ENCODE data around the gene ORC6.

The ORC6 gene

GRCh38 chr16:46743232-46743719 lies 53.8 kb downstream of the ORC6 start:
- TF ChIP-seq, protein P1, sequence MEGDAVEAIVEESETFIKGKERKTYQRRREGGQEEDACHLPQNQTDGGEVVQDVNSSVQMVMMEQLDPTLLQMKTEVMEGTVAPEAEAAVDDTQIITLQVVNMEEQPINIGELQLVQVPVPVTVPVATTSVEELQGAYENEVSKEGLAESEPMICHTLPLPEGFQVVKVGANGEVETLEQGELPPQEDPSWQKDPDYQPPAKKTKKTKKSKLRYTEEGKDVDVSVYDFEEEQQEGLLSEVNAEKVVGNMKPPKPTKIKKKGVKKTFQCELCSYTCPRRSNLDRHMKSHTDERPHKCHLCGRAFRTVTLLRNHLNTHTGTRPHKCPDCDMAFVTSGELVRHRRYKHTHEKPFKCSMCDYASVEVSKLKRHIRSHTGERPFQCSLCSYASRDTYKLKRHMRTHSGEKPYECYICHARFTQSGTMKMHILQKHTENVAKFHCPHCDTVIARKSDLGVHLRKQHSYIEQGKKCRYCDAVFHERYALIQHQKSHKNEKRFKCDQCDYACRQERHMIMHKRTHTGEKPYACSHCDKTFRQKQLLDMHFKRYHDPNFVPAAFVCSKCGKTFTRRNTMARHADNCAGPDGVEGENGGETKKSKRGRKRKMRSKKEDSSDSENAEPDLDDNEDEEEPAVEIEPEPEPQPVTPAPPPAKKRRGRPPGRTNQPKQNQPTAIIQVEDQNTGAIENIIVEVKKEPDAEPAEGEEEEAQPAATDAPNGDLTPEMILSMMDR (IDR thresholded peaks at IDR 0.05), result no peak

- TF ChIP-seq, protein P1 (IDR thresholded peaks at IDR 0.05), result no peak
These were observed 56.2 kb downstream of the ORC6 start for GRCh38 chr16:46745617-46746016.

- TF ChIP-seq, protein P1 (IDR thresholded peaks at IDR 0.05), result no peak
These were observed 57.6 kb downstream of the ORC6 start for GRCh38 chr16:46746821-46747776.

All from LNCAP (cell line).